ENCODE data around the gene NPY.

GRCh38 chr7:24301703-24302102 is 17.7 kb downstream of the NPY start:
- TF ChIP-seq POLR2A (IDR thresholded peaks at IDR 0.05) (no peak), CTCF (IDR thresholded peaks at IDR 0.05 in 4 of 5, conservative IDR thresholded peaks at IDR 0.05 in 1 of 5) (no peak)

All from gastrocnemius medialis (tissue), 4 donors.